A673 (cell line): ENCODE measurements around the gene LAGE3. TPM values are rescaled to one million over a fixed set of nuclear protein-coding genes. Genes with fewer than 3 reads are reported as not detected.

ENCODE experiments used
- BruUV-seq: library from RNA; stranded (reverse); fragments of 400-500 nt; replicated peaks from 2 replicates; lab custom pipeline; 2021; lab: Mats Ljungman, UMichigan
- CTCF ChIA-PET: fragments of 300-600 bp; sonication (Branson Sonifier 250); formaldehyde crosslinking; loops from one replicate; lab custom pipeline; 2022; ENCODE audit warnings: antibody characterized with exemption; lab: Charles Lee
- POLR2A ChIA-PET: fragments of 300-600 bp; sonication (Branson Sonifier 250); formaldehyde crosslinking; loops from one replicate; lab custom pipeline; 2022; ENCODE audit warnings: antibody characterized with exemption; ENCODE audit not compliant: low non-redundant PET; lab: Charles Lee
- DNase-seq: peaks from one replicate; pipeline ENCODE4 v3.0.0-alpha.2; 2015; ENCODE audit warnings: low spot score
- H3K27ac ChIP-seq: fragments of 200-600 bp; sonication (generic); 2 replicates; pipeline ENCODE4 v1.5.1; 2016; ENCODE audit warnings: mixed run types, low read depth, mild to moderate bottlenecking, mixed read lengths, antibody characterized with exemption, low read length; ENCODE audit not compliant: poor library complexity, severe bottlenecking
- H3K27me3 ChIP-seq: fragments of 200-600 bp; sonication (generic); replicated peaks from 2 replicates; pipeline ENCODE4 v1.6.1; 2017; ENCODE audit warnings: mixed run types, low read depth, mild to moderate bottlenecking, mixed read lengths, antibody characterized with exemption, low read length; ENCODE audit not compliant: insufficient read depth, poor library complexity
- H3K36me3 ChIP-seq: fragments of 200-600 bp; sonication (generic); 2 replicates; pipeline ENCODE4 v1.6.1; 2016; ENCODE audit warnings: mixed run types, mild to moderate bottlenecking, mixed read lengths, antibody characterized with exemption, low read length; ENCODE audit not compliant: insufficient read depth, poor library complexity, severe bottlenecking
- H3K4me1 ChIP-seq: fragments of 200-600 bp; sonication (generic); 2 replicates; pipeline ENCODE4 v1.6.1; 2017; ENCODE audit warnings: mixed run types, mild to moderate bottlenecking, mixed read lengths, antibody characterized with exemption, low read length; ENCODE audit not compliant: insufficient read depth, poor library complexity, severe bottlenecking
- H3K4me3 ChIP-seq: fragments of 200-600 bp; sonication (generic); 2 replicates; pipeline ENCODE4 v1.5.1; 2016; ENCODE audit warnings: low read depth, mixed run types, mild to moderate bottlenecking, mixed read lengths, low read length; ENCODE audit not compliant: poor library complexity, severe bottlenecking
- H3K9me3 ChIP-seq: fragments of 200-600 bp; sonication (generic); 2 replicates; pipeline ENCODE4 v1.6.1; 2016; ENCODE audit warnings: mixed run types, low read depth, mild to moderate bottlenecking, mixed read lengths, antibody characterized with exemption, low read length; ENCODE audit not compliant: poor library complexity, severe bottlenecking
- EZH2 ChIP-seq: fragments of 200-600 bp; sonication (generic); IDR thresholded peaks from 2 replicates; pipeline ENCODE4 v1.6.1; 2017; ENCODE audit warnings: borderline replicate concordance, low read depth, mild to moderate bottlenecking, mixed read lengths, antibody characterized with exemption, low read length; ENCODE audit not compliant: poor library complexity, severe bottlenecking
- intact Hi-C: fragments of 100-400 bp; cut with micrococcal nuclease; formaldehyde crosslinking; loops from one replicate; pipeline ENCODE4 v1.10.0; 2022; ENCODE audit not compliant: unreplicated experiment
- total RNA-seq: library from RNA; stranded (reverse); gene quantifications from 2 replicates; pipeline ENCODE4 v1.2.3, GENCODE V29; 2021
- TF ChIP-seq, protein P1 (sequence below): fragments of 300-800, 200-600 bp; sonication (generic); conservative IDR thresholded peaks from 2 replicates; pipeline ENCODE4 v1.5.1; 2017; ENCODE audit warnings: low read depth, mild to moderate bottlenecking, antibody characterized with exemption, low read length, moderate library complexity, mixed read lengths

The LAGE3 gene
- total RNA-seq, 1 experiment from 2014 or later: 34.6 TPM

DNA sequence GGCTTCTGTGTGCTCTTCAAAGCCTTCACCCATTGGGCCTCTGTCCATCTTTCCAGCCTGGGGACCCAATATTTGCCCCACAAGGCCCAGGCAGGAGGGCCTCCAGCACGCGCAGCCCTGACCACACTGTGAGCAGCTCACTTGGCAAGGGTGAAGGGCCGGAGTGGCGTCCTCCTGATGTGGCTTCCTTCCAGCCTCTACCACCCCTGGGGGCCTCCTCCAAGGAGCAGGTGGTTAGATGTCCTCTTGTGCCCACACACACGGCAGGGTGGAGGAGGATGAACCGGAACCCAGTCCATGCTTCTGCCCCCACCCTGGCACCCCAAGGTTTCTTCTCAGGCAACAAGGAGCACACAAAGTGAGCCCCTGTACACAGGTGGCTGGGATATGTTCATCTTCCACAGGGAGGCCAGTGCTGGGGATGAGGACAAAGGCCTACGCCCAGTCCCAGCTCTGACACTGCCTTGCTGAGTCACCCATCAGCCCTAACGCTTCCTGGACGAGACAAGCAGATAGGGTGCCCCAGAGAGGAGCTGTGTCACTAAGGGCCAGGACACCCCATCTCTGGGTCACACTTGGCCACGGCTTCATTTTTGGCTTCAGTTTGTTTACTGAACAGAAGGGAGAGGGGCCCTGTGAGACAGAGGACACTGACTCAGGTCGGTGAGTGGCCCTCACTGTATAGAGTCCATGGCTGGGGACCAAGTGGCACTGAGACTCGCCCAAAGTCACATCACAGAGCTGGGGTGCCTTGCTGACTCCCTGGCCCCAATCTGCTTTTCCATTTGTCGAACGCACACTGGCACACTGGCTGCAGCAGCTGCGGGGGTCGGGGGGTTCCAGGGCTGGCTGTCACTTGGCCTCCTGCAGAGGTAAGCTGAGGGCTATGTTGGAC is 5.4 kb upstream of the LAGE3 start:
- POLR2A ChIA-PET: no interaction called here
- no peak for DNase-seq
- BruUV-seq: no TSS peak

DNA sequence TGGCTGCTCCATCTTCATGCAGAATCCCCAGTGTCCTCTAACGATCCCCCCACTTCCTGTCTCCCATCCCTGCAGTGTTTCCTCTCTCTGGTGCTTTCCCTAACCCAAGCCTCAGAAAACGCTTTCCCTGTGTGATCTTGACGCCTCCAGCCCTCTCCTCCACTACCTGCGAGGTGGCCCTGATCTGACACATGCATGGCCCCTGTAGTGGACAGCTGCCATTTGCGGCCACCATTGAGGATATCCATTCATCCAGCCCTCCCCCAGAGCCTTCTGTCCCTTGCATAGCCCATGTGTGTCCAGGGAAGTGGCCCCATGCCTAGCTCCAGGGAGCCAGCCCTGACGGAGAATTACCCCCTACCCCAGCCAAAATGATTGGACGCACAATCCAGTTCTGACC is 4.2 kb upstream of the LAGE3 start:
- no peak overlapping the region for H3K4me3 ChIP-seq
- DNase-seq: no peak
- H3K27ac ChIP-seq: no peak overlapping the region
- TF ChIP-seq EZH2: no peak
- TF ChIP-seq, protein P1, sequence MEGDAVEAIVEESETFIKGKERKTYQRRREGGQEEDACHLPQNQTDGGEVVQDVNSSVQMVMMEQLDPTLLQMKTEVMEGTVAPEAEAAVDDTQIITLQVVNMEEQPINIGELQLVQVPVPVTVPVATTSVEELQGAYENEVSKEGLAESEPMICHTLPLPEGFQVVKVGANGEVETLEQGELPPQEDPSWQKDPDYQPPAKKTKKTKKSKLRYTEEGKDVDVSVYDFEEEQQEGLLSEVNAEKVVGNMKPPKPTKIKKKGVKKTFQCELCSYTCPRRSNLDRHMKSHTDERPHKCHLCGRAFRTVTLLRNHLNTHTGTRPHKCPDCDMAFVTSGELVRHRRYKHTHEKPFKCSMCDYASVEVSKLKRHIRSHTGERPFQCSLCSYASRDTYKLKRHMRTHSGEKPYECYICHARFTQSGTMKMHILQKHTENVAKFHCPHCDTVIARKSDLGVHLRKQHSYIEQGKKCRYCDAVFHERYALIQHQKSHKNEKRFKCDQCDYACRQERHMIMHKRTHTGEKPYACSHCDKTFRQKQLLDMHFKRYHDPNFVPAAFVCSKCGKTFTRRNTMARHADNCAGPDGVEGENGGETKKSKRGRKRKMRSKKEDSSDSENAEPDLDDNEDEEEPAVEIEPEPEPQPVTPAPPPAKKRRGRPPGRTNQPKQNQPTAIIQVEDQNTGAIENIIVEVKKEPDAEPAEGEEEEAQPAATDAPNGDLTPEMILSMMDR: no peak
- ChIA-PET CTCF (no interaction called here), POLR2A (no interaction called here)
- no peaks in the 10 kb centered on the region for H3K9me3 ChIP-seq
- peaks cover 5% of the 10 kb centered on the region for H3K4me1 ChIP-seq
- BruUV-seq: no TSS peak
- H3K27me3 ChIP-seq: no peaks in the 10 kb centered on the region
- peaks cover 11% of the 10 kb centered on the region for H3K36me3 ChIP-seq
- intact Hi-C loops: no loop called here

More for the DNA sequence above, 5.4 kb upstream of the LAGE3 start:
- no peak overlapping the region for H3K4me3 ChIP-seq
- H3K4me1 ChIP-seq: peaks cover 5% of the 10 kb centered on the region
- intact Hi-C loops: no loop called here
- no peak for TF ChIP-seq EZH2
- TF ChIP-seq, protein P1: no peak
- H3K9me3 ChIP-seq: no peaks in the 10 kb centered on the region
- H3K27me3 ChIP-seq: no peaks in the 10 kb centered on the region
- CTCF ChIA-PET: no interaction called here
- H3K36me3 ChIP-seq: peaks cover 11% of the 10 kb centered on the region
- H3K27ac ChIP-seq: no peak overlapping the region

GRCh38 chrX:154482786-154483185 is 3.7 kb upstream of the LAGE3 start:
- Histone ChIP-seq H3K4me3 (no peak overlapping the region), H3K27me3 (no peaks in the 10 kb centered on the region), H3K9me3 (no peaks in the 10 kb centered on the region), H3K4me1 (peaks cover 5% of the 10 kb centered on the region), H3K27ac (no peak overlapping the region), H3K36me3 (peaks cover 11% of the 10 kb centered on the region)
- ChIA-PET POLR2A (no interaction called here), CTCF (no interaction called here)
- DNase-seq: no peak
- no TSS peak for BruUV-seq
- TF ChIP-seq, protein P1: no peak
- no peak for TF ChIP-seq EZH2
- intact Hi-C loops: no loop called here
